HG02588 (cell line): ENCODE data around the gene NFXL1.
"Not testable (repeated sequence)": the region's sequence is repeated elsewhere in the genome, so short reads cannot be mapped to it uniquely, and the experiment has no call there.

ENCODE experiments used
- ATAC-seq: cut with Tn5 transposase; IDR thresholded peaks from one replicate; pipeline ENCODE4 v1.9.1; 2021; ENCODE audit warnings: mild to moderate bottlenecking, moderate library complexity; ENCODE audit not compliant: unreplicated experiment

Gene NFXL1

GRCh38 chr4:47914220-47914925, at the start of gene NFXL1:
Gene NFXL1, minus strand, starts transcription at chr4:47914583. Its CDS starts 380 bp downstream, at chr4:47914203.
- ATAC-seq: peak; percentile 98

- ATAC-seq: no peak
These were observed 40.3 kb upstream of the NFXL1 start for GRCh38 chr4:47954677-47955076.

- no peak for ATAC-seq
These were observed 39.9 kb upstream of the NFXL1 start for GRCh38 chr4:47954245-47954644.

GRCh38 chr4:47945930-47946726, 31.7 kb upstream of the NFXL1 start:
- no peak for ATAC-seq

GRCh38 chr4:47942081-47942819, 27.9 kb upstream of the NFXL1 start:
- ATAC-seq: no peak

- ATAC-seq: no peak
These were observed 25.1 kb upstream of the NFXL1 start for GRCh38 chr4:47939456-47939855.

- no peak for ATAC-seq
These were observed 22.0 kb upstream of the NFXL1 start for GRCh38 chr4:47936336-47936735.

GRCh38 chr4:47933840-47934239, 19.5 kb upstream of the NFXL1 start:
- ATAC-seq: no peak

GRCh38 chr4:47930971-47931804, 16.8 kb upstream of the NFXL1 start:
- no peak for ATAC-seq

GRCh38 chr4:47929682-47930201, 15.4 kb upstream of the NFXL1 start:
- no peak for ATAC-seq

- ATAC-seq: peak; percentile 89
These were observed 12.4 kb upstream of the NFXL1 start for GRCh38 chr4:47926667-47927258.

GRCh38 chr4:47923261-47923608, 8.9 kb upstream of the NFXL1 start:
- not testable (repeated sequence) for ATAC-seq

GRCh38 chr4:47922436-47923260, 8.3 kb upstream of the NFXL1 start:
- ATAC-seq: not testable (repeated sequence)

- ATAC-seq: not testable (repeated sequence)
These were observed 2.8 kb upstream of the NFXL1 start for GRCh38 chr4:47917163-47917562.

GRCh38 chr4:47915378-47915777, 995 bp upstream of the NFXL1 start:
- no peak for ATAC-seq

- peak; percentile 13 for ATAC-seq
These were observed 499 bp upstream of the NFXL1 start for GRCh38 chr4:47914926-47915237.

GRCh38 chr4:47913861-47914219, 543 bp downstream of the NFXL1 start:
- peak; percentile 26 for ATAC-seq

GRCh38 chr4:47913330-47913729, 1.1 kb downstream of the NFXL1 start:
- no peak for ATAC-seq

GRCh38 chr4:47907089-47907646, 7.2 kb downstream of the NFXL1 start:
- ATAC-seq: no peak
